ENCODE data around the gene KCTD2. TPM values are rescaled to one million over a fixed set of nuclear protein-coding genes. Genes with fewer than 3 reads are reported as not detected.

Gene KCTD2
- total and polyA plus RNA-seq, 9 of the 15 experiments (the other 6 are each of a cell fraction or from before 2014, with no cell fraction given) = 1.7 to 32.9 (median 15.8) TPM

GRCh38 chr17:75046407-75047289, at the start of gene KCTD2, which contains the start of gene ATP5PD (continued):
- peak; percentile 83 to 93 for TF ChIP-seq MAZ (CRISPR knock-in tag; conservative IDR thresholded peaks at IDR 0.05 in 1 of 2, IDR thresholded peaks at IDR 0.05 in 1 of 2)
- TF ChIP-seq USF1 (CRISPR knock-in tag; IDR thresholded peaks at IDR 0.05) = 0 out of 2 replicates have a peak, but pooled peaks have one; percentile 15
- TF ChIP-seq KDM5B (IDR thresholded peaks at IDR 0.05; ENCODE audit: insufficient replicate concordance, low read depth, low read length) = peak; percentile 72
- TF ChIP-seq CCAR2 (IDR thresholded peaks at IDR 0.05; ENCODE audit: low read depth, low read length) = no peak
- TF ChIP-seq THAP12 (CRISPR knock-in tag; IDR thresholded peaks at IDR 0.05) = peak; percentile 81
- peak; percentile 70; the same call in 1 of the 2 replicates for TF ChIP-seq ZBTB9 (CRISPR knock-in tag; IDR thresholded peaks at IDR 0.05)
- TF ChIP-seq ZBTB7A (IDR thresholded peaks at IDR 0.05; ENCODE audit: borderline replicate concordance, control insufficient read depth, low read depth, low read length) = peak; percentile 98
- TF ChIP-seq ZBTB12 (CRISPR knock-in tag; IDR thresholded peaks at IDR 0.05) = peak; percentile 68
- peak; percentile 80; the same call in 1 of the 2 replicates for TF ChIP-seq HMGXB4 (CRISPR knock-in tag; IDR thresholded peaks at IDR 0.05)
- no peak for TF ChIP-seq DEAF1 (CRISPR knock-in tag; IDR thresholded peaks at IDR 0.05)
- peak; percentile 99 for TF ChIP-seq ATF7 (IDR thresholded peaks at IDR 0.05)
- peak; percentile 83; the same call in 1 of the 2 replicates for TF ChIP-seq ZBTB49 (CRISPR knock-in tag; IDR thresholded peaks at IDR 0.05; ENCODE audit: borderline replicate concordance)
